ENCODE measurements around the gene KRT77.

DNA sequence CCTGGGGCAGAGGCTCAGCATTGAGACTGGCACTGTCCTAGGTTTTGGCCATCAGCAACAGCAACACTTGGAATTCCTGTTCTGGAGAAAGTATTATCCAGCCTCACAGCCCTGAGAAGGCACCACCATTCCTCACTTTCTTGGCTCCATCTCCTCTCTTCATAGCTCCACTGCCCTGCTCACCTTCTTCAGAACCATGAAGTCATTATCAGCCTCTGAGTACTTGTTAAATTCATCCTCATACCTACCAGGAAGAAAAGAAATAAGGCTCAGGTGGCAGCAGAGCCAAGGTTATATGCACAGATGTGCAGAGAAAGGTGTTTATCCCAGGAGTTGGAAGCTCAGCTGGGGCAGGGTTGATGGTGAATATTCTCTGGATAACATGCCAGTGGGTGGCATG lies 48.5 kb upstream of the KRT77 start:
- TF ChIP-seq CTCF (conservative IDR thresholded peaks at IDR 0.05; ENCODE audit: low read depth, low read length) (no peak), EZH2 (IDR thresholded peaks at IDR 0.05; ENCODE audit: low read length, unreplicated experiment) (no peak), EZH2phosphoT487 (IDR thresholded peaks at IDR 0.05; ENCODE audit: borderline replicate concordance, low read length) (no peak)

Data from PC-3 (cell line).